SU-DHL-6 (cell line): ENCODE results near the gene CACNA2D1.

ENCODE experiments used
- EZH2phosphoT487 ChIP-seq: fragments of 200-600 bp; sonication (generic), shearing (Covaris generic); conservative IDR thresholded peaks from 2 replicates; pipeline ENCODE4 v1.6.1; 2018; ENCODE audit warnings: mild to moderate bottlenecking, antibody characterized with exemption, low read length, moderate library complexity, mixed read lengths
- TF ChIP-seq, protein P1 (sequence below): fragments of 200-600 bp; sonication (generic); IDR thresholded peaks from one replicate; pipeline ENCODE4 v1.5.1; 2017; ENCODE audit warnings: antibody characterized with exemption, mild to moderate bottlenecking, low read length, moderate library complexity; ENCODE audit not compliant: insufficient read depth, poor library complexity, severe bottlenecking

- TF ChIP-seq, protein P1, sequence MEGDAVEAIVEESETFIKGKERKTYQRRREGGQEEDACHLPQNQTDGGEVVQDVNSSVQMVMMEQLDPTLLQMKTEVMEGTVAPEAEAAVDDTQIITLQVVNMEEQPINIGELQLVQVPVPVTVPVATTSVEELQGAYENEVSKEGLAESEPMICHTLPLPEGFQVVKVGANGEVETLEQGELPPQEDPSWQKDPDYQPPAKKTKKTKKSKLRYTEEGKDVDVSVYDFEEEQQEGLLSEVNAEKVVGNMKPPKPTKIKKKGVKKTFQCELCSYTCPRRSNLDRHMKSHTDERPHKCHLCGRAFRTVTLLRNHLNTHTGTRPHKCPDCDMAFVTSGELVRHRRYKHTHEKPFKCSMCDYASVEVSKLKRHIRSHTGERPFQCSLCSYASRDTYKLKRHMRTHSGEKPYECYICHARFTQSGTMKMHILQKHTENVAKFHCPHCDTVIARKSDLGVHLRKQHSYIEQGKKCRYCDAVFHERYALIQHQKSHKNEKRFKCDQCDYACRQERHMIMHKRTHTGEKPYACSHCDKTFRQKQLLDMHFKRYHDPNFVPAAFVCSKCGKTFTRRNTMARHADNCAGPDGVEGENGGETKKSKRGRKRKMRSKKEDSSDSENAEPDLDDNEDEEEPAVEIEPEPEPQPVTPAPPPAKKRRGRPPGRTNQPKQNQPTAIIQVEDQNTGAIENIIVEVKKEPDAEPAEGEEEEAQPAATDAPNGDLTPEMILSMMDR: no peak
- TF ChIP-seq EZH2phosphoT487: no peak
Measured at GRCh38 chr7:81932936-81933335, 510.6 kb downstream of the CACNA2D1 start.
